GM18498 (cell line): ENCODE results near the gene VWDE.
"Not testable (repeated sequence)": the region's sequence is repeated elsewhere in the genome, so short reads cannot be mapped to it uniquely, and the experiment has no call there.

Experiments
- ATAC-seq: cut with Tn5 transposase; IDR thresholded peaks from one replicate; pipeline ENCODE4 v1.9.1; 2021; ENCODE audit warnings: mild to moderate bottlenecking, moderate library complexity; ENCODE audit not compliant: unreplicated experiment

VWDE gene

GRCh38 chr7:12402365-12402725 lies 1.3 kb downstream of the VWDE start:
- no peak for ATAC-seq

GRCh38 chr7:12401538-12402364 lies 1.9 kb downstream of the VWDE start:
- ATAC-seq, result no peak

GRCh38 chr7:12398186-12398585 lies 5.5 kb downstream of the VWDE start:
- ATAC-seq, result no peak

GRCh38 chr7:12397671-12398070 lies 6.0 kb downstream of the VWDE start:
- ATAC-seq, result no peak

- ATAC-seq, result not testable (repeated sequence)
These were observed 7.0 kb downstream of the VWDE start for GRCh38 chr7:12396670-12397069.

GRCh38 chr7:12391922-12392615 lies 11.6 kb downstream of the VWDE start:
- ATAC-seq, result no peak

GRCh38 chr7:12389089-12389700 lies 14.5 kb downstream of the VWDE start:
- peak; percentile 96 for ATAC-seq

- ATAC-seq, result no peak
These were observed 17.3 kb downstream of the VWDE start for GRCh38 chr7:12386313-12386740.

- no peak for ATAC-seq
These were observed 18.3 kb downstream of the VWDE start for GRCh38 chr7:12385364-12385786.

GRCh38 chr7:12383377-12383776 lies 20.3 kb downstream of the VWDE start:
- no peak for ATAC-seq

- ATAC-seq, result no peak
These were observed 25.3 kb downstream of the VWDE start for GRCh38 chr7:12378389-12378788.

- no peak for ATAC-seq
These were observed 26.3 kb downstream of the VWDE start for GRCh38 chr7:12377406-12377805.

GRCh38 chr7:12373580-12374263 lies 29.9 kb downstream of the VWDE start:
- no peak for ATAC-seq

- no peak for ATAC-seq
These were observed 33.4 kb downstream of the VWDE start for GRCh38 chr7:12370249-12370648.

- no peak for ATAC-seq
These were observed 33.9 kb downstream of the VWDE start for GRCh38 chr7:12369756-12370155.

- no peak for ATAC-seq
These were observed 34.6 kb downstream of the VWDE start for GRCh38 chr7:12369072-12369471.

GRCh38 chr7:12360948-12361347 lies 42.7 kb downstream of the VWDE start:
- ATAC-seq, result no peak

- no peak for ATAC-seq
These were observed 45.0 kb downstream of the VWDE start for GRCh38 chr7:12358694-12359093.

- peak; percentile 87 for ATAC-seq
These were observed 46.2 kb downstream of the VWDE start for GRCh38 chr7:12357508-12357907.

GRCh38 chr7:12351843-12352242 lies 51.8 kb downstream of the VWDE start:
- no peak for ATAC-seq

- ATAC-seq, result no peak
These were observed 52.7 kb downstream of the VWDE start for GRCh38 chr7:12350971-12351370.
